GM18505 (cell line): Measurements from ENCODE around the gene XYLB.

Experiments used
- ATAC-seq: cut with Tn5 transposase; IDR thresholded peaks from one replicate; pipeline ENCODE4 v1.9.1; 2021; ENCODE audit not compliant: unreplicated experiment
- POLR2A ChIP-seq: IDR thresholded peaks from 4 replicates; pipeline ENCODE4 v1.6.1; 2011; ENCODE audit warnings: borderline replicate concordance; ENCODE audit not compliant: insufficient read depth, insufficient read length; ENCODE audit errors: extremely low read depth

Gene XYLB

DNA sequence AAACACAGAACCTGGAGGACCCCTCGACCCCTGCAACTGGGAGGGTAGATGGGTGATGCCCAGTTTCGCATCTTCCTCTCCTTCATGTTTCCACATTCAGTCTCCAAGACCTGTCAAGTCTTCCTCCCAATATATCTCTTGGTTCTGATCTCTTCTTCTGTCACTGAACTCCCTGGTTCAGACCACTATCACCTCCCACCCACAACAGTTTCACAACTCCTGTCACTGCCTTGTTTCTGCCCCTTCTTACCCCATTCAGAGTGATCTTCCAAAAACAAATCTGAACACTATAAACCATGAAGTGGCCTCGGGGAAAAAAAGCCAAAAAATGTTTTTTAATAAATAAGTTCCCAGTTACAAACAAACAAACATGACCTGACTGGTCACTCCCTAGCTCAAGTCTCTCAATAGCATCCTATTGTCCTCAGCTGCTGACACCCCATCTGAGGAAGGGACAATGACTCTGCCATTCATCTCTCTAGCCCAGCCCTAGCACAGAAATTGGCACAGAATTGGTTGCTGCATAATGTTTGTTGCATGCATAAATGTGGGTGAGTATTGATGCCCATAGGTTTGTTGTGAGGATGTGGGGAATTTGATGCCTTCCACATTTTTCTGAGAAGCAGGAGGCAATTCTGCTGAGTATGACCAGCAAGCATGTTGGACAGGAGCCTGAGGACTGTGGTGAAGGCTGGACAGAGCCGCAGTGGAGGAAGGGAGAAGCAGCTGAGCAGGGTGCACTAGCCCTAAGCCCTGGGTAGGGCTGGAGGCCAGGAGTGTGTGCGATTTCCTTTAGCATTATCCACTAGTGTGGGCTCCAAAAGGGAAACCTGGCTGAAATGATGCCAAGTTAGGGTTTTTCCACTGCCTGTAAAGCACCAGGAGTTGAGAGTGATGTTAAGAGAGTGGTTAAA, 12.2 kb upstream of the XYLB start:
- TF ChIP-seq POLR2A = no peak
- ATAC-seq = no peak

DNA sequence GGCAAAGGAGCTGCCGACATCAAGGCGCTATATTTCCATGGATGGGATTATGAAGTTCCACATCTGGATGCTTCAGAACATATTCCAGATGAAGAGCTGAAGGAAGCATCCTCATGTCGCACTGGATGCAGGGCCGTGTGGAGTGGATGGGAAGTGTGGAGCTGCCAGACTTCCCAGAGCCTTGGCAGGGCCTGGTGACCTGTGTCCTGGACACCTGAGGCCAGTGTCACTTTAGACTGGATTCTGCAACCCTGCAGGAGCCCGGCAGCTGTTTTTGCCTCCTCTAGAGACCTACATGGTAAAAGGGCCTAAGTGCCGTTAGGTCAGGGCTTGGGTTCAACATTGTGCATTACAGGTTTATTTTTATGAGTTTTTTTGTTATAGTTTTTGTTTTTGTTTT, 11.3 kb upstream of the XYLB start:
- no peak for ATAC-seq
- TF ChIP-seq POLR2A = no peak

DNA sequence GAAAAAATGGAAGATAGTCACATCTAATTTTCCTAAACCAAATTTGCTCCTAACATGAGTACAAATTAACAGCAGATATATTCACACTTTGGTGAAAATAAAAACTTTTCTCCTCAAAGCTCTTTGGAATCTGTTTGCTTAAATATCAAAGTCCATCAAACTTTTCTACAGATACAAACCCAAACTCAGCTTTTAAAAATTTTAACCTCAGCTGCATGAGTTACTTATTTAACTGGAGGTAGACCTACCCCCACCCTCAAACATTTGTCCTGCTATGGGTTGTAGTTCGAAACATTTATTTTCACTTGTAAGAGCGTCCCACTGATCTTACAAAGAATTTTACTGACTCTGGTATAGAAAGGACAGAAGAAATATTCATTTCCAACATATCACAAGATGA, 8.9 kb upstream of the XYLB start:
- TF ChIP-seq POLR2A = no peak
- no peak for ATAC-seq

DNA sequence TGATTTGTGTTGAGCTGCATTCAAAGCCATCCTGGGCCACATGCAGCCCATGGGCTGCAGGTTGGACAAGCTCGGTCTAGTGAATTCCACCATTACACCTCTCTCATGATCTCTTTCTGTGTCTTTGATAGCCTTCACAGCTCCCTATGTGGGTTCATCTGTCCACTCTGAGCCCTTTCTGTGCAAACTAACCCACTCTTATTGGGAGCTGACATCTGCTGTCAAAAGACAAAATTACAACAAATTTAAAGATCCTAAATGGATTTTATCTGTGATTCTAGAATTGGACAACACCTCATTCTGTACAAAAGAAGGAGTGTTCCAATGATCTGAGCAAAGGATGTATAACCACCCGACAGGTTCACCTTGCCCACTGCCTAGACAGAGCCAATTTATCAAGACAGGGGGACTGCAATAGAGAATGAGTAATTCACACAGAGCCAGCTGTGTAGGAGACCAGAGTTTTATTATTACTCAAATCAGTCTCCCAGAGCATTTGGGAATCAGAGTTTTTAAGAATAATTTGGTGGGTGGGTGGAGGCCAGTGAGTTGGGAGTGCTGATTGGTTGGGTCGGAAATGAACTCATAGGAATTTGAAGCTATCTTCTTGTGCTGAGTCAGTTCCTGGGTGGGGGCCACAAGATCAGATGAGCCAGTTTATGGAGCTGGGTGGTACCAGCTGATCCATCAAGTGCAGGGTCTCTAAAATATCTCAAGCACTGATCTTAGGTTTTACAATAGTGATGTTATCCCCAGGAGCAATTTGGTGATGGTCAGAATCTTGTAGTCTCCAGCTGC, 2.6 kb upstream of the XYLB start:
- ATAC-seq = no peak
- no peak for TF ChIP-seq POLR2A

DNA sequence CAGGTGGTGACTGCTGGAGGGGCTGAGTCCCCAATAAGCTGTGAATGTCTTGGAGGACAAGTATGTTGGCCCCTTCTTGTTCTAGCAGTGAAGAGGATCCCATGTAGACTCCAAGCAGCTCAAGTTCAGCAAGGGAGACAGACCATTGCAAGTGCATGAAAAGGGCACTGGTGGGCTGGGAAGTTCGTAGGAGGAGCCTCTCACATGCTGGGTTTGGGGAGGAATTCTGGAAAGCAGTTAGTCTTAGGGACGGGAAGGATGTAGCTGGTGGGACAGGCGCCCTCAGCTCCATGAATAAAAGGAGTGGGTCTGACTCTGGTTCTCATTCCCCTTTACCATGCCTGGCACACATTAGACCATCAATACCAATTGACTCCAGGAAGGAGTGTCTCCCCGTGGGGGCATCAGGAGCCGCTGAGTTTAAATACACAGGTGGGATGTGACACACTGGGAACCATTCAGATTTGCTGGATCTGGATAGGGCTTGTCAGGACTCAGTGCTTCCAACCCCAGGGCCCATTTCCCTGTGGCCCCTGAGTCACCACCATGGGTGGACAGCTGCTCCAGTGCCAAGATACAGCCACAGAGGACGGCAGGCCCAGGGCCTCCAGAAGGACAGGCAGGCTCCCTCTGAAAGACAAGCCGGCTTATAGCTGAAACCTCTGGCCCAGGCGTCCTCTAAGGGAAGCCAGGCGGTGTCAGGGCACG, 552 bp upstream of the XYLB start:
- ATAC-seq = no peak
- no peak for TF ChIP-seq POLR2A

DNA sequence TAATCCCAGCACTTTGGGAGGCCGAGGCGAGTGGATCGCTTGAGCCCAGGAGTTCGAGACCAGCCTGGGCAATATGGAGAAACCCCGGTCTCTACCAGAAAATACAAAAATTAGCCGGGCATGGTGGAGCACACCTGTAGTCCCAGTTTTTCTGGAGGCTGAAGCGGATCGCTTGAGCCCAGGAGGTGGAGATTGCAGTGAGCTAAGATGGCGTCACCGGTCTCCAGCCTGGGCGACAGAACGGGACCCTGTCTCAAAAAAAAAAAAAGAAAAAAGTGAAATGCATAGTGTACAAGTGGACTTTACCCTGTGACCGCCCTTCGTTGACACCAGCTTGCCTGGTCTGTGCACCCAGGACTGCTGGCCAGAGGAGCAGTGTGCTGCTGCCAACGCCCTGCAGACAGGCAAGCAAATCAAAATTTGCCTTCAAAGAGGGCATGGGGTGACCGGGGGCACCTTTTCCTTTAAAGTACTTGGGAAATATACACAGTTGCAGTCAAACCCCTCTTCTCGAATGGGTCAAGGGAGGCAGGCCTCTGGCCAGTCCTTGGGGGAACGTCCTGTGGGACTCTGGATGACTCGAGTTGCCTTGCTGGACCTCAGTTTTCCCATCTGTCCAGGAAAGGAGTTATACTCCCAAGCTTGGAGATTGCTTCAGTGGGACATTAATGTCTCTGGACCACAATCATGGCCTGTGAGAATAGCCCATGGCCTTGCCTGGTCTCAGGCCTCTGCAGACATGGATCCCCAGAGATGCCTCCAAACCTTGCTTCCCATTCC, 1.0 kb downstream of the XYLB start:
- TF ChIP-seq POLR2A = no peak
- no peak for ATAC-seq

DNA sequence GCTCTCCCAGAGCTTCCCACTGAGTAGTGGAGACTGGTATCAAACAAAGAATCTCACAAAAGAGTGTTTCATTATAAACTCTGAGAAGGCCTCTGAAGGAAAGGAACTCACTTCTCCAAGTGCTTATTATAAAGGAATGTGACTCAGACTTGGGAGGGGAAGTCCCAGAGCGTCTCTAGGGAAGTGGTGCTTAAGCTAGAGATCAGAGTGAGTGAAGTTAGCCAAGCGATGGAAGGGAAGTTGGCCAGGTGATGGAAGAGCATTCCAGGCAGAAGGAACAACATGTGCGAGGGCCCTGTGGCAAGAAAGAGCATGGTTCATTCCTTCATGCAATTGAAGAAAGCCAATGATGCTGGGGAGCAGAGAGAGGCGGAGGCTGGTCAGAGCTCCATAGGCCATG, 2.3 kb downstream of the XYLB start:
- no peak for TF ChIP-seq POLR2A
- no peak for ATAC-seq

DNA sequence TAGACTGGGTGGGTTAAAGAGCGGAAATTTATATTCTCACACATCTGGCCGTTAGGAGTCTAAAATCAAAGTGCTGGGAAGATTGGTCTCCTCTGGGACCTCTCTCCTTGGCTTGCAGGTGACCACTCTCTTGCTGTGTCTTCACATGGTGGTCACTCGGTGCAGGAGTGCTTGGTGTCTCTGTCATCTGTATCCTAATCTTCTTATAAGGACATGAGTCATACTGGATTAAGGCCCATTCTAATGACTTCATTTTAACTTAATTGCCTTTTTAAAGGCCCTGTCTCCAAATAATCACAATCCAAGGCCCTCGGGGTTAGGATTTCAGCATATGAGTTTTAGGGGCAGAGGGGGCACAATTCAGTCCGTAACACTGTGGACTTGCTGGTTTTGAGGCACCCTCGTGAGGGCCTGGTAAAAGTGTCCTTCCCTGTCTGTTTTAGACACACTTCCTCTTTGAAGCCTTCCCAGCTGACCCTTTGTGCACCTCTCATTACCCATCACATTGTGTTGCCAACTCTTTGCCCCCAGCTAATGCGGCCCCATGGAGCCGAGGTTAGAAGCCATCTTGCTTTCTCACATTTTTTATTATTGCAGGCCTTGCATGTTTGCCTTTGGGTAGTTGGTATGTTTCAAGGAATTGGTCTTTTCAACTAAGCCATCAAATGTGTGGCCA, 3.2 kb downstream of the XYLB start:
- TF ChIP-seq POLR2A = no peak
- ATAC-seq = no peak

DNA sequence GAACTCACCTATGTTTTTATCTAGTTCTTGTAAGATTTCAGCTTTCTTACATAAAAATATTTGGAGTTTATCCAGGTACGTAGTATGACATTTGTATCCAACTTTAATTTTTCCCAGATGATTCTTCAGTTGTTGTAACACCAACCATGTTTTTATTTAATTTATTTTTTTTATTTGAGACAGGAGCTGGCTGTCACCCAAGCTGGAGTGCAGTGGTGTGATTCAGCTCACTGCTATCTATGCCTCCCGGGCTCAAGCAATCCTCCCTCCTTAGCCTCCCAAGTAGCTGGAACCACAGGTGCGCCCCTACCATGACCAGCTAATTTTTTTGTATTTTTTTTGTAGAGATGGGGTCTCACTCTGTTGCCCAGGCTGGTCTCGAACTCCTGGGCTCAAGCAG, 6.6 kb downstream of the XYLB start:
- no peak for ATAC-seq
- TF ChIP-seq POLR2A = no peak

DNA sequence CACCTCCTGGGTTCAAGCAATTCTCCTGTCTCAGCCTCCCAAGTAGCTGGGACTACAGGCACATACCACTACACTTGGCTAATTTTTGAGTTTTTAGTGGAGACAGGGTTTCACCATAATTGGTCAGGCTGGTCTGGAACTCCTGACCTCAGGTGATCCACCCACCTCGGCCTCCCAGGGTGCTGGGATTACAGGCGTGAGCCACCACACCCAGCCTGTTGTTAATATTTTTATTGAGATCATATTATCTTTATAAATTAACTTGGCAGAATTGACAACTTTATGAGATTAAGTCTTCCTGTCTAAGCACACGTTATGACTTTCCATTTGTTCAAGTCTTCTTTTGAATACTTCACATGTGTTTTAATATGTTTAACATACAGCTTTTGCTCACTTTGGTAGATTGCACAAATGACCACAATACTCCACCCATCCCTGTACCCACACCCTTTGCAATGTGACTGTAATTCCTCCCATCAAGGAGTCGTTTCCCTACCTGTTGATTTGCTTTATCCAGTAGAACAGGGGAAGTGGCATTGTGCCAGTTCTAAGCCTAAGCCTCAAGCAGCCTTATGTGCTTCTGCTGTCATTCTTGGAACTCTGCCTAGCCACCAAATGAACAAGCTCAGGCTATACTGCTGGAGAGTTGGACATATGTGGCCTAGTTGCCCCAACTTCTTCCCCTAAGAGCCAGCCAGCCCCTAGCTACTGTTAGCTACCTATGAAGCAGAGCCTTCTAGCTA, 8.2 kb downstream of the XYLB start:
- ATAC-seq = no peak
- TF ChIP-seq POLR2A = no peak

DNA sequence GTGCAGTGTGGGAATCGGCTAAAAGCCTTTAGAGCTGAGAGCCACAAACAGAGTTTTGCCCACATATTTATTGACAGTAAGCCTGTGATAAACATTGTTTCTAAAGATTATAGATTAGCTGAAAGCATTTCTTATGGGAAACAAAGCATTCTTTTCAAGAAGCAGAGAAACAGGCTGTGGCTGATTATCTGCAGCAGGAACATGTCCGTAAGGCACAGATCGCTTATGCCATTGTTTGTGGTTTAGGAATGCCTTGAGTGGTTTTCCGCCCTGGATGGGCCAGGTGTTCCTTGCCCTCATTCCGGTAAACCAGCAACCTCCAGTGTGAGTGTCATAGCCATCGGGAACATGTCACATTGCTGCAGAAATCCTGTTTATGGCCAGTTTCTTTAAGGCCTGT, 12.5 kb downstream of the XYLB start:
- no peak for TF ChIP-seq POLR2A
- ATAC-seq = no peak

DNA sequence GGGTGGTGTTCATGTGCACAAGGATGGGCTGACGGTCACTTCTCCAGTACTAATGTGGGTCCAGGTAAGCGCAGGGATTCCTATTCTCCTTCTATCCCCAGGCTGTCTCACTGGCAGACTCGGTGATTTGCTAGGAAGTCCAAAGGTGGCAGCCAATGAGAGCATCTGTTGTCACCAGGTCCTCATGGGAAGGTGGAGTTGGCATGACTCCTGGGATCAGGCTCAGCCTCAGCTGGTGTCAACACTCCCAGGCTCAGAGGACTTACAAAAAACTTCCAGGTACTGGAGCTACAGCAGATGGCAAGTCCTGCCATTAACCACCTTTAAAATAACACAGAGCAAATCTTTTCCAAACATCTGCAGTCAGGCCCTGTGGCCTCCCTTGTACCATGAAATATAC, 13.8 kb downstream of the XYLB start:
- TF ChIP-seq POLR2A = no peak
- ATAC-seq = no peak
